GM12878 (cell line): ENCODE measurements around the gene KBTBD3. TPM values are rescaled to one million over a fixed set of nuclear protein-coding genes. Genes with fewer than 3 reads are reported as not detected.

ENCODE experiments used
- BACH1 ChIP-seq: fragments of 450-650 bp; IDR thresholded peaks from 2 replicates; pipeline ENCODE4 v1.6.1; 2017; ENCODE audit warnings: mild to moderate bottlenecking, borderline replicate concordance
- CHD1 ChIP-seq: IDR thresholded peaks from 2 replicates; pipeline ENCODE4 v1.6.1; 2012; ENCODE audit warnings: low read depth, low read length, improper control_type of control experiment
- CHD2 ChIP-seq: IDR thresholded peaks from 2 replicates; pipeline ENCODE4 v1.6.1; 2011; ENCODE audit warnings: low read depth, low read length, improper control_type of control experiment, borderline replicate concordance
- CUX1 ChIP-seq: IDR thresholded peaks from 2 replicates; pipeline ENCODE4 v1.6.1; 2012; ENCODE audit warnings: improper control_type of control experiment, low read depth, low read length; ENCODE audit not compliant: insufficient replicate concordance
- ELK1 ChIP-seq: IDR thresholded peaks from 2 replicates; pipeline ENCODE4 v1.6.1; 2012; ENCODE audit warnings: low read depth, low read length, improper control_type of control experiment
- ESRRA ChIP-seq: IDR thresholded peaks from 2 replicates; pipeline ENCODE4 v1.6.1; 2012; ENCODE audit warnings: mild to moderate bottlenecking, low read length, improper control_type of control experiment
- IRF3 ChIP-seq: fragments of 450-650 bp; IDR thresholded peaks from 2 replicates; pipeline ENCODE4 v1.6.1; 2014; ENCODE audit warnings: mild to moderate bottlenecking
- LARP7 ChIP-seq: fragments of 450-650 bp; IDR thresholded peaks from 2 replicates; pipeline ENCODE4 v1.6.1; 2017; ENCODE audit warnings: mild to moderate bottlenecking
- MEF2B ChIP-seq: fragments of 450-650 bp; IDR thresholded peaks from 2 replicates; pipeline ENCODE4 v1.6.1; 2018; ENCODE audit warnings: mild to moderate bottlenecking, moderate library complexity; ENCODE audit not compliant: partially characterized antibody, poor library complexity, severe bottlenecking
- NFYA ChIP-seq: IDR thresholded peaks from 2 replicates; pipeline ENCODE4 v1.6.1; 2011; ENCODE audit warnings: low read depth, mild to moderate bottlenecking, low read length, improper control_type of control experiment, borderline replicate concordance
- NR2F1 ChIP-seq: fragments of 450-650 bp; conservative IDR thresholded peaks from 2 replicates; pipeline ENCODE4 v1.6.1; 2017; ENCODE audit warnings: mild to moderate bottlenecking
- PAX8 ChIP-seq: fragments of 450-650 bp; IDR thresholded peaks from 2 replicates; pipeline ENCODE4 v1.6.1; 2017; ENCODE audit warnings: mild to moderate bottlenecking, moderate library complexity
- POLR2A ChIP-seq: IDR thresholded peaks from 2 replicates; pipeline ENCODE4 v1.6.1; 2011; ENCODE audit warnings: low read depth, mild to moderate bottlenecking, low read length
- RAD21 ChIP-seq: IDR thresholded peaks from 2 replicates; pipeline ENCODE4 v1.6.1; 2011; ENCODE audit warnings: mild to moderate bottlenecking, low read depth, low read length, moderate library complexity; ENCODE audit not compliant: insufficient read depth
- RELB ChIP-seq: fragments of 450-650 bp; IDR thresholded peaks from 2 replicates; pipeline ENCODE4 v1.6.1; 2017; ENCODE audit warnings: low read depth, mild to moderate bottlenecking, moderate library complexity
- SIX5 ChIP-seq: IDR thresholded peaks from 2 replicates; pipeline ENCODE4 v1.6.1; 2011; ENCODE audit warnings: mild to moderate bottlenecking, low read depth, low read length, moderate library complexity; ENCODE audit not compliant: severe bottlenecking
- SMAD1 ChIP-seq: fragments of 450-650 bp; IDR thresholded peaks from 2 replicates; pipeline ENCODE4 v1.6.1; 2018; ENCODE audit warnings: mild to moderate bottlenecking, low read depth; ENCODE audit not compliant: partially characterized antibody
- SMARCA5 ChIP-seq: fragments of 450-650 bp; IDR thresholded peaks from 2 replicates; pipeline ENCODE4 v1.6.1; 2017; ENCODE audit warnings: mild to moderate bottlenecking
- SPI1 ChIP-seq: IDR thresholded peaks from 2 replicates; pipeline ENCODE4 v1.6.1; 2011; ENCODE audit warnings: low read depth, mild to moderate bottlenecking, low read length, moderate library complexity, borderline replicate concordance; ENCODE audit not compliant: insufficient read depth
- TAF1 ChIP-seq: IDR thresholded peaks from 2 replicates; pipeline ENCODE4 v1.6.1; 2011; ENCODE audit warnings: mild to moderate bottlenecking, low read depth, low read length, borderline replicate concordance
- TARDBP ChIP-seq: IDR thresholded peaks from 2 replicates; pipeline ENCODE4 v1.6.1; 2016; ENCODE audit warnings: borderline replicate concordance
- ZNF207 ChIP-seq: fragments of 450-650 bp; IDR thresholded peaks from 2 replicates; pipeline ENCODE4 v1.6.1; 2014; ENCODE audit warnings: antibody characterized with exemption, mild to moderate bottlenecking, borderline replicate concordance
- polyA plus RNA-seq, 11 experiments: library from polyadenylated mRNA; depleted of rRNA in 4 of 11; unstranded in 6 of 11; stranded (reverse) in 5 of 11; fragments of >200 nt; fragmentation: Nextera tagmentation in 4 of 11; fragmentation: Illumina TruSeq in 1 of 11; extraction: Ambion mirVana in 4 of 11; extraction: Trizol in 1 of 11; gene quantifications; 1 replicate in 1 of 11; 2 replicates in 10 of 11; pipeline versions ENCODE4 v1.2.1 to v1.2.3, GENCODE V29; 2011 to 2016; ENCODE audit warnings: inconsistent platforms in 2 of 11, missing spikeins in 2 of 11, low read depth in 1 of 11
- total RNA-seq, 4 experiments: library from RNA; depleted of rRNA in 3 of 4; stranded (reverse); fragments of >200 nt in 3 of 4; fragmentation: Illumina TruSeq in 1 of 4; extraction: Trizol in 1 of 4; gene quantifications; 2 replicates each; pipeline versions ENCODE4 v1.2.1 to v1.2.3, GENCODE V29; 2013 to 2021

KBTBD3 gene
- total and polyA plus RNA-seq, 10 of the 15 experiments (the other 5 are each of a cell fraction or from before 2014, with no cell fraction given) = 1.9 to 18.1 (median 8.4) TPM

GRCh38 chr11:106077609-106078455 is 685 bp upstream of the KBTBD3 start, which contains the start of gene AASDHPPT (continued):
- no peak for TF ChIP-seq ELK1
- TF ChIP-seq SMAD1 = no peak
- no peak for TF ChIP-seq RAD21
- TF ChIP-seq NR2F1 = no peak
- TF ChIP-seq BACH1 = peak; percentile 19; the same call in 1 of the 2 replicates
- no peak for TF ChIP-seq MEF2B
- TF ChIP-seq TARDBP = no peak
- TF ChIP-seq ESRRA = no peak
- TF ChIP-seq CHD1 = no peak
- TF ChIP-seq POLR2A = peak; percentile 95
- no peak for TF ChIP-seq SIX5
- TF ChIP-seq TAF1 = peak; percentile 42; the same call in 1 of the 2 replicates
- TF ChIP-seq PAX8 = no peak
- no peak for TF ChIP-seq IRF3
- no peak for TF ChIP-seq NFYA
- peak; percentile 80 for TF ChIP-seq ZNF207
- no peak for TF ChIP-seq CHD2
- peak; percentile 88 for TF ChIP-seq LARP7
- no peak for TF ChIP-seq SPI1
- 0 out of 2 replicates have a peak, but pooled peaks have one; percentile 31 for TF ChIP-seq SMARCA5
- TF ChIP-seq CUX1 = no peak
- no peak for TF ChIP-seq RELB
